Left kidney (tissue), 2 donors: ENCODE measurements around the gene SCART1. TPM values are rescaled to one million over a fixed set of nuclear protein-coding genes. Genes with fewer than 3 reads are reported as not detected.
"Not testable (repeated sequence)": the region's sequence is repeated elsewhere in the genome, so short reads cannot be mapped to it uniquely, and the experiment has no call there.

Source experiments
- DNase-seq: peaks from one replicate; pipeline ENCODE4 v3.0.0-alpha.2; 2013
- polyA plus RNA-seq: library from polyadenylated mRNA; unstranded; fragments of 120-200 nt; gene quantifications from one replicate; pipeline ENCODE4 v1.2.1, GENCODE V29; 2013; ENCODE audit not compliant: insufficient read length

Gene SCART1
- polyA plus RNA-seq, 1 donor = 3.8 TPM

DNA sequence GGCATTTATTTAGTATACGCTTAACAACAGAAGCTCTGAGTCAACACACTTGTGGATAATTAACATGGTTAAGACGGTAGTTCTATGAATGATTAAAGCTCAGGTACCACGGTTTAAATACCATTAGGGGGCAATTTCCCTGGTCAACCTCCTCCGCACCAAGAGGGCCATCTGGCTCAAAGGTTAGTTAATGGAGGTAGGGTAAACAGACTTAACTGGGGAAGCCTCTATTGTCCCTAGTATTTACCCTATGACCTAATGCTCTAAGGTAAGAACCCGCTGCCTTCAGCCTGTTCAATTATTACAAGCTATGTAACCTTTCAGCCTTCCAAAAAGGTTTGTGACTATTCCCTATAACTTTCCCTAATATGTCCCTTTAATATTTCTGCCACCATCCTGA, 64.8 kb downstream of the SCART1 start:
- DNase-seq = not testable (repeated sequence)

Other genes starting within 250 kb of the SCART1 start
- not detected for gene UTF1, start 223.7 kb upstream of the SCART1 start, polyA plus RNA-seq
- 0.18 TPM for gene VENTX, start 216.1 kb upstream of the SCART1 start, polyA plus RNA-seq
- gene ADAM8, start 177.1 kb upstream of the SCART1 start, polyA plus RNA-seq = 2.4 TPM
- 63.9 TPM for gene TUBGCP2, start 145.1 kb upstream of the SCART1 start, polyA plus RNA-seq
- 30.7 TPM for gene ZNF511, start 145.0 kb upstream of the SCART1 start, polyA plus RNA-seq
- gene CALY, start 117.0 kb upstream of the SCART1 start, polyA plus RNA-seq = 0.12 TPM
- 3.1 TPM for gene PRAP1, start 106.6 kb upstream of the SCART1 start, polyA plus RNA-seq
- 18.1 TPM for gene FUOM, start 95.9 kb upstream of the SCART1 start, polyA plus RNA-seq
- gene ECHS1, start 80.6 kb upstream of the SCART1 start, polyA plus RNA-seq = 128 TPM
- 6.3 TPM for gene PAOX, start 74.7 kb upstream of the SCART1 start, polyA plus RNA-seq
- gene MTG1, start 59.8 kb upstream of the SCART1 start, polyA plus RNA-seq = 75.2 TPM
- gene SPRN, start 29.3 kb upstream of the SCART1 start, polyA plus RNA-seq = 4.5 TPM
- gene CYP2E1, start 73.4 kb downstream of the SCART1 start, polyA plus RNA-seq = 2.8 TPM
- 0.42 TPM for gene SYCE1, start 111.6 kb downstream of the SCART1 start, polyA plus RNA-seq
- gene FRG2B, start 172.8 kb downstream of the SCART1 start, polyA plus RNA-seq = not detected